Epithelial cell of prostate (primary cell): Measurements from ENCODE around the gene MBP.

Experiments used
- DNase-seq: peaks from one replicate; pipeline ENCODE4 v3.0.0-alpha.2; 2011; ENCODE audit warnings: low read depth, low spot score
- H3K27ac ChIP-seq: fragments of 450-650 bp; 2 replicates; pipeline ENCODE4 v1.5.1; 2017; ENCODE audit warnings: mild to moderate bottlenecking

MBP gene

GRCh38 chr18:77135339-77136075 is 2.9 kb upstream of the MBP start:
- DNase-seq = no peak
- H3K27ac ChIP-seq = no peak overlapping the region

- no peak for DNase-seq
- H3K27ac ChIP-seq = no peak overlapping the region
These were observed 2.0 kb upstream of the MBP start for GRCh38 chr18:77134611-77135010.

- DNase-seq = no peak
- H3K27ac ChIP-seq = no peak overlapping the region
These were observed 1.4 kb upstream of the MBP start for GRCh38 chr18:77133835-77134496.

GRCh38 chr18:77133051-77133834 is 660 bp upstream of the MBP start:
- no peak for DNase-seq
- peak overlapping the region; percentile 49 for H3K27ac ChIP-seq

GRCh38 chr18:77131652-77132368 is 773 bp downstream of the MBP start:
- H3K27ac ChIP-seq = peak overlapping the region; percentile 49

GRCh38 chr18:77131100-77131651 is 1.4 kb downstream of the MBP start:
- no peak for DNase-seq
- peak overlapping the region; percentile 49 for H3K27ac ChIP-seq

More at GRCh38 chr18:77131652-77132368, 773 bp downstream of the MBP start:
- DNase-seq = no peak

- DNase-seq = no peak
- H3K27ac ChIP-seq = peak overlapping the region; percentile 49
These were observed 2.1 kb downstream of the MBP start for GRCh38 chr18:77130229-77131099.

GRCh38 chr18:77129150-77129551 is 3.4 kb downstream of the MBP start:
- DNase-seq = peak; percentile 74
- peak overlapping the region; percentile 85 for H3K27ac ChIP-seq

GRCh38 chr18:77127769-77128671 is 4.6 kb downstream of the MBP start:
- peak; percentile 99 for DNase-seq
- peak overlapping the region; percentile 85 for H3K27ac ChIP-seq

GRCh38 chr18:77124452-77124922 is 8.1 kb downstream of the MBP start:
- no peak overlapping the region for H3K27ac ChIP-seq
- DNase-seq = no peak

- no peak overlapping the region for H3K27ac ChIP-seq
- DNase-seq = no peak
These were observed 9.0 kb downstream of the MBP start for GRCh38 chr18:77123320-77124231.

- no peak overlapping the region for H3K27ac ChIP-seq
- DNase-seq = no peak
These were observed 11.1 kb downstream of the MBP start for GRCh38 chr18:77121523-77121922.

GRCh38 chr18:77119851-77120491 is 12.6 kb downstream of the MBP start:
- no peak for DNase-seq
- no peak overlapping the region for H3K27ac ChIP-seq

GRCh38 chr18:77119101-77119850 is 13.3 kb downstream of the MBP start:
- H3K27ac ChIP-seq = no peak overlapping the region

GRCh38 chr18:77118256-77119090 is 14.1 kb downstream of the MBP start:
- H3K27ac ChIP-seq = no peak overlapping the region
- no peak for DNase-seq

More at GRCh38 chr18:77119101-77119850, 13.3 kb downstream of the MBP start:
- no peak for DNase-seq
